ENCODE results near the gene NTRK3. TPM values are rescaled to one million over a fixed set of nuclear protein-coding genes. Genes with fewer than 3 reads are reported as not detected.

NTRK3 gene
- total RNA-seq, 1 donor from 2014 or later, result not detected

DNA sequence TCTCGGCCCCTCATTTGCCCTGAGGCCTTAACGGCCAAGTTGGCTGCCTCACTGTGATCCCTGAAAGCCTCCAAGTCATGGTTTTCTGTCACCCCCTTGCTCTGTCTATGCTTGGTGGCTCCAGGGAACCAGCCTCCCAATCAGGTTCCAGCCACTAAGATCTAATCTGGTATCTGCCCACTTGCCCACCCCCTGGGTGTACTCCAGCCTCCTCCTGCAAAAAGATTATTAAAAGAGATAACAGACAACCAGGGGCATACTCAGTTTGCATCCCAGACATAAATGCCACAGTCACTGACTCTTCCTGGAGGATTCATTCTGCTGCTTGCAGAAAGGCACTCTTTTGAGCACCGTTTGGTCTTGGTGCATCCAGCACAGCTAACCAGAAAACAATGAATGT, 103.9 kb downstream of the NTRK3 start:
- Mint-ChIP-seq H3K9me3 (ENCODE audit: low read depth) (no peaks in the 10 kb centered on the region), H3K36me3 (ENCODE audit: insufficient read depth) (no peaks in the 10 kb centered on the region), H3K27ac (no peak overlapping the region)

GRCh38 chr15:88147760-88148159, 108.8 kb downstream of the NTRK3 start:
- Mint-ChIP-seq H3K4me3 (ENCODE audit: low read depth) (no peak overlapping the region), H3K4me1 (ENCODE audit: low read depth) (peaks cover 9% of the 10 kb centered on the region), H3K36me3 (ENCODE audit: insufficient read depth) (no peaks in the 10 kb centered on the region), H3K27me3 (peaks cover 21% of the 10 kb centered on the region), H3K9me3 (ENCODE audit: low read depth) (no peaks in the 10 kb centered on the region), H3K27ac (no peak overlapping the region)
- DNase-seq (ENCODE audit: low spot score, unreplicated experiment), result no peak
- no peak for TF ChIP-seq CTCF (IDR thresholded peaks at IDR 0.05; ENCODE audit: unreplicated experiment)

More for the DNA sequence above, 103.9 kb downstream of the NTRK3 start:
- no peak for DNase-seq (ENCODE audit: low spot score, unreplicated experiment)
- Mint-ChIP-seq H3K4me3 (ENCODE audit: low read depth) (no peak overlapping the region), H3K4me1 (ENCODE audit: low read depth) (peaks cover 8% of the 10 kb centered on the region), H3K27me3 (peaks cover 23% of the 10 kb centered on the region)
- TF ChIP-seq CTCF (IDR thresholded peaks at IDR 0.05; ENCODE audit: unreplicated experiment), result no peak

GRCh38 chr15:88144921-88145653, 111.5 kb downstream of the NTRK3 start:
- Mint-ChIP-seq H3K27me3 (peaks cover 24% of the 10 kb centered on the region), H3K4me3 (ENCODE audit: low read depth) (no peak overlapping the region), H3K4me1 (ENCODE audit: low read depth) (peaks cover 1% of the 10 kb centered on the region), H3K9me3 (ENCODE audit: low read depth) (no peaks in the 10 kb centered on the region), H3K27ac (no peak overlapping the region), H3K36me3 (ENCODE audit: insufficient read depth) (no peaks in the 10 kb centered on the region)
- no peak for TF ChIP-seq CTCF (IDR thresholded peaks at IDR 0.05; ENCODE audit: unreplicated experiment)
- no peak for DNase-seq (ENCODE audit: low spot score, unreplicated experiment)

GRCh38 chr15:88142121-88142520, 114.4 kb downstream of the NTRK3 start:
- no peak for DNase-seq (ENCODE audit: low spot score, unreplicated experiment)
- Mint-ChIP-seq H3K4me1 (ENCODE audit: low read depth) (no peaks in the 10 kb centered on the region), H3K27me3 (peaks cover 12% of the 10 kb centered on the region), H3K9me3 (ENCODE audit: low read depth) (no peaks in the 10 kb centered on the region), H3K27ac (no peak overlapping the region), H3K4me3 (ENCODE audit: low read depth) (no peak overlapping the region), H3K36me3 (ENCODE audit: insufficient read depth) (no peaks in the 10 kb centered on the region)
- TF ChIP-seq CTCF (IDR thresholded peaks at IDR 0.05; ENCODE audit: unreplicated experiment), result no peak

DNA sequence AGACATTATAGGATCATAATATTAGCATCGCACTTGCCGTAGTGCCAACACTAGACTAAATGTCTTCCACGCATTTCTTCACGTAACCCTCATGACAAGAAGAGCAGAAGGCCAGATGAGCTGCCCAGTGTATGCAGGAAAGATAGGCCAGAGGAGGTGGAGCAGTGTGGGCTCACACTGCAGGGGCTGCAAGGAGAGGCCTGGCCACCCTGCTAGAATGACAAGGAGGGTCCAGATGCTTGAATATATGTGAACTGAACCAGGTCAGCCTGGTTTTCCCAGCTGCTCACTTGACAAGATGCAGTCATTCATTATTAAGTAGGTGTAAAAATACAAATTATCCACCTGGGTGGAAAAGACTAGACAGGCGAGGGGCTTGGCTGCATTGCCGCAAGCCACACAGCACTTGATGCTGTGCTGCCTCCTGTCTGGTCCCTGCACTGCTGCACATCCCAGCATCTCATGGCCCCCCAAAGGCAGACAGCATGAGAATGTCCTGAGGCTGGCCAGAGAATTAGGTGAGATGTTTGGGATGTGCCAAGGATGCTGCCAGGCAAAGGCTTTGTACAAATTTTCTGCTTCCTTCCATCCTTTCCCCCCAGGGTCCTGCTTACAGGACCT, 115.2 kb downstream of the NTRK3 start:
- Mint-ChIP-seq H3K36me3 (ENCODE audit: insufficient read depth) (no peaks in the 10 kb centered on the region), H3K4me3 (ENCODE audit: low read depth) (no peak overlapping the region), H3K4me1 (ENCODE audit: low read depth) (no peaks in the 10 kb centered on the region), H3K27ac (no peak overlapping the region), H3K9me3 (ENCODE audit: low read depth) (no peaks in the 10 kb centered on the region), H3K27me3 (peaks cover 15% of the 10 kb centered on the region)
- TF ChIP-seq CTCF (IDR thresholded peaks at IDR 0.05; ENCODE audit: unreplicated experiment), result peak; percentile 44
- DNase-seq (ENCODE audit: low spot score, unreplicated experiment), result no peak

Data from progenitor cell of endocrine pancreas (in vitro differentiated cells).